NT2/D1 (cell line): ENCODE results near the gene MCU.
"Not testable (repeated sequence)": the region's sequence is repeated elsewhere in the genome, so short reads cannot be mapped to it uniquely, and the experiment has no call there.

Experiments used
- DNase-seq: peaks from one replicate; pipeline ENCODE4 v3.0.0-alpha.2; 2011; ENCODE audit warnings: low read depth, low spot score
- H3K27me3 ChIP-seq: 2 replicates; pipeline ENCODE4 v1.6.0; 2011; ENCODE audit warnings: mild to moderate bottlenecking; ENCODE audit not compliant: insufficient read length, insufficient read depth
- H3K36me3 ChIP-seq: 2 replicates; pipeline ENCODE4 v1.6.1; 2011; ENCODE audit warnings: mild to moderate bottlenecking, low read length, mixed read lengths; ENCODE audit not compliant: insufficient read depth, insufficient read length
- H3K4me1 ChIP-seq: 2 replicates; pipeline ENCODE4 v1.5.1; 2011; ENCODE audit not compliant: insufficient read depth, insufficient read length
- H3K4me3 ChIP-seq: 2 replicates; pipeline ENCODE4 v1.5.1; 2011; ENCODE audit warnings: low read depth; ENCODE audit not compliant: insufficient read length
- H3K9ac ChIP-seq: 2 replicates; pipeline ENCODE4 v1.6.0; 2011; ENCODE audit warnings: low read depth; ENCODE audit not compliant: insufficient read length
- H3K9me3 ChIP-seq: 2 replicates; pipeline ENCODE4 v1.5.1; 2011; ENCODE audit warnings: mild to moderate bottlenecking, low read length; ENCODE audit not compliant: insufficient read depth
- SUZ12 ChIP-seq: IDR thresholded peaks from 2 replicates; pipeline ENCODE4 v1.6.1; 2011; ENCODE audit not compliant: insufficient read length, insufficient read depth; ENCODE audit errors: extremely low read depth
- YY1 ChIP-seq: IDR thresholded peaks from 2 replicates; pipeline ENCODE4 v1.6.1; 2011; ENCODE audit not compliant: insufficient read length, insufficient read depth
- ZNF274 ChIP-seq: IDR thresholded peaks from 2 replicates; pipeline ENCODE4 v1.6.1; 2011; ENCODE audit warnings: mild to moderate bottlenecking, low read depth, low read length

MCU gene

GRCh38 chr10:72918352-72918751, 226.4 kb downstream of the MCU start:
- H3K4me3 ChIP-seq: no peak overlapping the region
- TF ChIP-seq YY1 (no peak), ZNF274 (no peak), SUZ12 (no peak)
- H3K27me3 ChIP-seq: no peaks in the 10 kb centered on the region
- no peak for DNase-seq
- H3K9me3 ChIP-seq: no peaks in the 10 kb centered on the region
- no peak overlapping the region for H3K9ac ChIP-seq
- no peaks in the 10 kb centered on the region for H3K4me1 ChIP-seq
- H3K36me3 ChIP-seq: no peaks in the 10 kb centered on the region

GRCh38 chr10:72921147-72921683, 229.3 kb downstream of the MCU start:
- not testable (repeated sequence) for H3K27me3 ChIP-seq, H3K9ac ChIP-seq, H3K4me1 ChIP-seq, H3K4me3 ChIP-seq, H3K9me3 ChIP-seq, DNase-seq, H3K36me3 ChIP-seq

DNA sequence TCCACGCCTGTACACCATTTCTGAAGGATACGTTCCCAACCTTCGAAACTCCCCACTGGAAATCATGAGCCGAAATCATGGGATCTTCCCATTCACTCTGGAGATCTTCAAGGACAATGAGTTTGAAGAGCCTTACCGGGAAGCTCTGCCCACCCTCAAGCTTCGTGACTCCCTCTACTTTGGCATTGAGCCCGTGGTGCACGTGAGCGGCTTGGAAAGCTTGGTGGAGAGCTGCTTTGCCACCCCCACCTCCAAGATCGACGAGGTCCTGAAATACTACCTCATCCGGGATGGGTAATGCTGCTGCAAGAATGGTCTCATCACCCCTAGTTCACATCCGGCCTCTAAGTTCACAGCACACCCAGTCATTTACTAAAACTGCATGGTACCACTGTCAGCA, 232.4 kb downstream of the MCU start:
- H3K9ac ChIP-seq: no peak overlapping the region
- no peaks in the 10 kb centered on the region for H3K4me1 ChIP-seq
- no peak for DNase-seq
- no peak overlapping the region for H3K4me3 ChIP-seq
- TF ChIP-seq SUZ12 (no peak), ZNF274 (no peak), YY1 (no peak)
- no peaks in the 10 kb centered on the region for H3K27me3 ChIP-seq
- H3K36me3 ChIP-seq: no peaks in the 10 kb centered on the region
- no peaks in the 10 kb centered on the region for H3K9me3 ChIP-seq

GRCh38 chr10:72925951-72926465, 234.1 kb downstream of the MCU start:
- H3K4me1 ChIP-seq: no peaks in the 10 kb centered on the region
- no peak overlapping the region for H3K4me3 ChIP-seq
- no peak for DNase-seq
- no peak overlapping the region for H3K9ac ChIP-seq
- TF ChIP-seq SUZ12 (no peak), YY1 (no peak), ZNF274 (no peak)
- no peaks in the 10 kb centered on the region for H3K9me3 ChIP-seq
- H3K36me3 ChIP-seq: no peaks in the 10 kb centered on the region
- H3K27me3 ChIP-seq: no peaks in the 10 kb centered on the region

DNA sequence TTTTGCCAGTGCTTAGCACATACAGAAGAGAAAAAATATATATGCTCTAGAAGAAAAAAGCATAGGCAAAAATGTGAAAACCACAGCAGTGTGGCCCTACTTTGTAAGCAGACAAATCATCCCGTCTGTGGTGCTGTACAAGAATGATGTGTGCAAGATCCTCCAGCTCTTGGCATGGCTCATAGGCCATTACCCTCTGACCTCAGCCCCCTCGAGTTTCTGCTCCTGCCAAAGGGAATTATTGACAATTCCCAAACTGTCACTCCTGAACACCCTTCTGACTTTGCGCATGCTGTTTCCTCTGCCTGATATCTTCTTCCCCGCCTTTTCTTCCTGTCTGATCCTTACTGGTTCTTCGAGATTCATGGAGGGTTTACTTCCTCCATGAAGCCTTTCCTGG, 235.5 kb downstream of the MCU start:
- DNase-seq: no peak
- no peaks in the 10 kb centered on the region for H3K9me3 ChIP-seq
- H3K9ac ChIP-seq: no peak overlapping the region
- no peaks in the 10 kb centered on the region for H3K4me1 ChIP-seq
- no peak overlapping the region for H3K4me3 ChIP-seq
- H3K36me3 ChIP-seq: no peaks in the 10 kb centered on the region
- no peaks in the 10 kb centered on the region for H3K27me3 ChIP-seq
- no peak for TF ChIP-seq YY1
- no peak for TF ChIP-seq SUZ12
- TF ChIP-seq ZNF274: no peak

- DNase-seq: no peak
- TF ChIP-seq ZNF274 (no peak), YY1 (no peak), SUZ12 (no peak)
- H3K36me3 ChIP-seq: no peaks in the 10 kb centered on the region
- H3K9me3 ChIP-seq: no peaks in the 10 kb centered on the region
- H3K27me3 ChIP-seq: no peaks in the 10 kb centered on the region
- no peak overlapping the region for H3K9ac ChIP-seq
- no peak overlapping the region for H3K4me3 ChIP-seq
- no peaks in the 10 kb centered on the region for H3K4me1 ChIP-seq
Observed at GRCh38 chr10:72928798-72929197, 236.9 kb downstream of the MCU start.

GRCh38 chr10:72930276-72930675, 238.3 kb downstream of the MCU start:
- no peak overlapping the region for H3K9ac ChIP-seq
- no peak overlapping the region for H3K4me3 ChIP-seq
- no peak for DNase-seq
- TF ChIP-seq SUZ12 (no peak), ZNF274 (no peak), YY1 (no peak)
- H3K27me3 ChIP-seq: no peaks in the 10 kb centered on the region
- no peaks in the 10 kb centered on the region for H3K9me3 ChIP-seq
- H3K4me1 ChIP-seq: no peaks in the 10 kb centered on the region
- no peaks in the 10 kb centered on the region for H3K36me3 ChIP-seq

DNA sequence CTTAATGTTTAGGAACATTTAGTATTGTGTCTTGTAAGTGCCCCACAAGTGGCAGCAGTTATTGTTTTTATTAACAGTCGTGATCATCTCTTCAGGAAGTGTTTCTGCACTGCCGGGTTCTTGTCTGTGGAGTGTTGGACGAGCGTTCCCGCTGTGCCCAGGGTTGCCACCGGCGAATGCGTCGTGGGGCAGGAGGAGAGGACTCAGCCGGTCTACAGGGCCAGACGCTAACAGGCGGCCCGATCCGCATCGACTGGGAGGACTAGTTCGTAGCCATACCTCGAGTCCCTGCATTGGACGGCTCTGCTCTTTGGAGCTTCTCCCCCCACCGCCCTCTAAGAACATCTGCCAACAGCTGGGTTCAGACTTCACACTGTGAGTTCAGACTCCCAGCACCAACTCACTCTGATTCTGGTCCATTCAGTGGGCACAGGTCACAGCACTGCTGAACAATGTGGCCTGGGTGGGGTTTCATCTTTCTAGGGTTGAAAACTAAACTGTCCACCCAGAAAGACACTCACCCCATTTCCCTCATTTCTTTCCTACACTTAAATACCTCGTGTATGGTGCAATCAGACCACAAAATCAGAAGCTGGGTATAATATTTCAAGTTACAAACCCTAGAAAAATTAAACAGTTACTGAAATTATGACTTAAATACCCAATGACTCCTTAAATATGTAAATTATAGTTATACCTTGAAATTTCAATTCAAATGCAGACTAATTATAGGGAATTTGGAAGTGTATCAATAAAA, 240.5 kb downstream of the MCU start:
- Histone ChIP-seq H3K36me3 (no peaks in the 10 kb centered on the region), H3K9ac (no peak overlapping the region), H3K4me1 (no peaks in the 10 kb centered on the region), H3K4me3 (no peak overlapping the region), H3K27me3 (no peaks in the 10 kb centered on the region), H3K9me3 (no peaks in the 10 kb centered on the region)
- no peak for DNase-seq
- TF ChIP-seq YY1: no peak
- TF ChIP-seq SUZ12: no peak
- TF ChIP-seq ZNF274: no peak
